Measurements from ENCODE around the gene DNAH9. TPM values are rescaled to one million over a fixed set of nuclear protein-coding genes. Genes with fewer than 3 reads are reported as not detected.

DNAH9 gene
- total RNA-seq, 1 experiment from 2014 or later = 0.22 TPM

GRCh38 chr17:11601661-11602060 lies 3.4 kb downstream of the DNAH9 start:
- H3K23ac ChIP-seq (ENCODE audit: insufficient read length, low read depth, low read length) = no peak overlapping the region
- no peaks in the 10 kb centered on the region for H3K4me1 ChIP-seq (ENCODE audit: insufficient read depth, low read length)
- H3K14ac ChIP-seq (ENCODE audit: insufficient read depth, low read length) = no peak overlapping the region
- no peaks in the 10 kb centered on the region for H3K36me3 Mint-ChIP-seq (ENCODE audit: insufficient read depth in 1 of 3, low read depth in 3 of 3)
- H3K4me2 ChIP-seq (ENCODE audit: insufficient read depth, insufficient read length, low read length) = no peak overlapping the region
- no peak overlapping the region for H3K27ac ChIP-seq (ENCODE audit: insufficient read length, low read depth, low read length)
- H3K27ac Mint-ChIP-seq = no peak overlapping the region
- no peak overlapping the region for H2BK12ac ChIP-seq (ENCODE audit: insufficient read length, low read depth, low read length)
- WGBS (ENCODE audit: extremely low coverage, insufficient read length, low lambda C conversion rate) = no CpG with 5 or more reads among the region's 5 CpGs
- H3K9me3 ChIP-seq (ENCODE audit: control insufficient read depth, low read depth, low read length) = no peaks in the 10 kb centered on the region
- no peaks in the 10 kb centered on the region for H3K79me1 ChIP-seq (ENCODE audit: insufficient read depth, low read depth, low read length, poor library complexity, severe bottlenecking)
- no peak overlapping the region for H3T11ph ChIP-seq (ENCODE audit: low read length)
- no peak overlapping the region for H2AFZ ChIP-seq (ENCODE audit: low read length)
- H3K4ac ChIP-seq (ENCODE audit: low read depth, low read length) = no peak overlapping the region
- peaks cover 10% of the 10 kb centered on the region for H3K27me3 Mint-ChIP-seq (ENCODE audit: low read depth)
- no peak overlapping the region for H3K4me3 Mint-ChIP-seq
- H3K9me3 Mint-ChIP-seq = no peaks in the 10 kb centered on the region
- peaks cover 7 to 11% of the 10 kb centered on the region in 2 experiments for H3K4me1 Mint-ChIP-seq
- H3K23me2 ChIP-seq (ENCODE audit: insufficient read length, low read depth, low read length, poor library complexity, severe bottlenecking) = no peaks in the 10 kb centered on the region
- H4K8ac ChIP-seq (replicated peaks; ENCODE audit: insufficient read length, low read depth, low read length) = no peak overlapping the region
- H4K20me1 ChIP-seq (ENCODE audit: control insufficient read depth, insufficient read depth, insufficient read length) = no peaks in the 10 kb centered on the region
- no peak overlapping the region for H2AK5ac ChIP-seq (ENCODE audit: insufficient read length, low read length)
- no peak overlapping the region for H2BK20ac ChIP-seq (ENCODE audit: low read depth, low read length, poor library complexity, severe bottlenecking)
- H3K27me3 ChIP-seq (ENCODE audit: insufficient read depth, low read length) = no peaks in the 10 kb centered on the region
- H2BK120ac ChIP-seq (ENCODE audit: low read depth, low read length, poor library complexity, severe bottlenecking) = no peak overlapping the region
- H3K56ac ChIP-seq (ENCODE audit: insufficient read length, low read depth, low read length) = no peak overlapping the region
- no peak for DNase-seq
- no peak overlapping the region for H2BK15ac ChIP-seq (ENCODE audit: low read depth, low read length)
- H4K5ac ChIP-seq (ENCODE audit: insufficient read length, low read depth, low read length) = no peak overlapping the region
- H4K91ac ChIP-seq (ENCODE audit: insufficient read length, low read depth, low read length) = no peak overlapping the region
- no peaks in the 10 kb centered on the region for H3K79me2 ChIP-seq (ENCODE audit: insufficient read depth, low read length)
- TF ChIP-seq CTCF (conservative IDR thresholded peaks at IDR 0.05) = no peak
- H3K18ac ChIP-seq (ENCODE audit: insufficient read length, low read depth, low read length) = no peak overlapping the region
- no peak overlapping the region for H3K9ac ChIP-seq (ENCODE audit: extremely low read depth, insufficient read length, low read length)
- no peak overlapping the region for H2BK5ac ChIP-seq (ENCODE audit: insufficient read length, low read length)
